Breast epithelium (tissue), 3 donors: ENCODE measurements around the gene DNASE1.
"Not testable (repeated sequence)": the region's sequence is repeated elsewhere in the genome, so short reads cannot be mapped to it uniquely, and the experiment has no call there.

Source experiments
- CTCF ChIP-seq, 3 donors: fragments of 450-650 bp; IDR thresholded peaks; one replicate each; pipeline ENCODE4 v1.5.1; 2016 to 2017; ENCODE audit warnings: antibody characterized with exemption in 3 of 3, mild to moderate bottlenecking in 3 of 3, moderate library complexity in 3 of 3
- POLR2A ChIP-seq: fragments of 450-650 bp; IDR thresholded peaks from one replicate; pipeline ENCODE4 v1.6.1; 2016; ENCODE audit warnings: antibody characterized with exemption, mild to moderate bottlenecking, moderate library complexity
- POLR2AphosphoS5 ChIP-seq, 3 donors: sonication (generic); formaldehyde crosslinking; IDR thresholded peaks; one replicate each; pipeline ENCODE4 v1.6.1; 2017; ENCODE audit warnings: antibody characterized with exemption in 3 of 3

- TF ChIP-seq POLR2A; CTCF (IDR thresholded peaks at IDR 0.05); POLR2AphosphoS5 (IDR thresholded peaks at IDR 0.05): not testable (repeated sequence)
Measured at GRCh38 chr16:3656160-3656490, 1.6 kb downstream of the DNASE1 start.
